GM12892 (cell line): ENCODE data around the gene KLHL30.

ENCODE experiments used
- POLR2A ChIP-seq: IDR thresholded peaks from 2 replicates; pipeline ENCODE4 v1.6.1; 2011; ENCODE audit warnings: low read depth, low read length, control low read depth
- POLR2AphosphoS5 ChIP-seq: IDR thresholded peaks from 2 replicates; pipeline ENCODE4 v1.6.1; 2011; ENCODE audit warnings: low read depth, low read length, control low read depth
- TAF1 ChIP-seq: IDR thresholded peaks from 2 replicates; pipeline ENCODE4 v1.6.1; 2011; ENCODE audit warnings: low read depth, mild to moderate bottlenecking, control low read depth, low read length, borderline replicate concordance

- TF ChIP-seq POLR2AphosphoS5 (no peak), POLR2A (no peak), TAF1 (no peak)
Measured at GRCh38 chr2:238139196-238140039, 950 bp downstream of the KLHL30 start.
